Glomerular visceral epithelial cell (primary cell): ENCODE data around the gene THTPA.

ENCODE experiments used
- DNase-seq: peaks from one replicate; pipeline ENCODE4 v3.0.0-alpha.2; 2016; ENCODE audit errors: extremely low spot score

Gene THTPA

GRCh38 chr14:23567186-23568020 lies 11.3 kb downstream of the THTPA start, which contains the start of gene AP1G2:
Gene AP1G2 (minus strand): TSS chr14:23567791. CDS start chr14:23567314, 477 bp downstream.
- DNase-seq = peak; percentile 87

- DNase-seq = no peak
Measured at GRCh38 chr14:23568021-23568599, 12.0 kb downstream of the THTPA start.

GRCh38 chr14:23568600-23569331 lies 12.7 kb downstream of the THTPA start:
- peak; percentile 35 for DNase-seq

DNA sequence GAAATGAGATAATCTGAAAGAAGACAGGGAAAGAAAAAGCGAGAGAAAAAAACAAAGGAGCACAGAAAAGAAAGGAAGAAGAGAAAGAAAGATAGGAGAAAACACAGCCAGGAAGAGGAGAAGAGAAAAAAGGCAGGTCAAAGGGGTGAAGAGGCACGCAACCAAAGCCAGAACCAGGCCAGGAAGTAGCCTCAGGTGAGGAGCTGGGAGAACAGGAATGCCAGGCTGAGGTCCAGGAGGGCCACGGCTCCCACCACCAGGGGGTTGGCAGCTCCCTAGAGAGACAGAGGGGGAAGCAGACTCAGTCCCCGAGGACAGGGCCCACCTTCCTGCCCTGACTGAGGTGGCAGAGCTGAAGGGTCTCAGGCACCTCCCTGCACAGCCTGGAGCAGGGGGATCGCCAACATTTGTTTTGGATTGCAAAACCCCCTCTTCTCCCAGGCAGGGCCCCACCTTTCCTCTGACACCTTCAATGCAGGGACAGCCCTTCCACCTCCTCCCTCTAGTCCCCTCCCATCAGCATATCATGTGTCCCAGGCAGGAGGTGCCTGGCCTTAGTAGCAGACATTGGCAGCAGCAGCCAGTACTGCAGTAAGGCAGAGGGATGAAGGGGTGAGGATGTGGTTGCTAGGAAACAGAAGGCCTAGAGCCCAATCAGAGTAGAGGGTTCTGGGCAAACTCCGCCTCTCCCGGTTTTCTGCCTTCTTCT lies 13.5 kb downstream of the THTPA start:
- DNase-seq = no peak

DNA sequence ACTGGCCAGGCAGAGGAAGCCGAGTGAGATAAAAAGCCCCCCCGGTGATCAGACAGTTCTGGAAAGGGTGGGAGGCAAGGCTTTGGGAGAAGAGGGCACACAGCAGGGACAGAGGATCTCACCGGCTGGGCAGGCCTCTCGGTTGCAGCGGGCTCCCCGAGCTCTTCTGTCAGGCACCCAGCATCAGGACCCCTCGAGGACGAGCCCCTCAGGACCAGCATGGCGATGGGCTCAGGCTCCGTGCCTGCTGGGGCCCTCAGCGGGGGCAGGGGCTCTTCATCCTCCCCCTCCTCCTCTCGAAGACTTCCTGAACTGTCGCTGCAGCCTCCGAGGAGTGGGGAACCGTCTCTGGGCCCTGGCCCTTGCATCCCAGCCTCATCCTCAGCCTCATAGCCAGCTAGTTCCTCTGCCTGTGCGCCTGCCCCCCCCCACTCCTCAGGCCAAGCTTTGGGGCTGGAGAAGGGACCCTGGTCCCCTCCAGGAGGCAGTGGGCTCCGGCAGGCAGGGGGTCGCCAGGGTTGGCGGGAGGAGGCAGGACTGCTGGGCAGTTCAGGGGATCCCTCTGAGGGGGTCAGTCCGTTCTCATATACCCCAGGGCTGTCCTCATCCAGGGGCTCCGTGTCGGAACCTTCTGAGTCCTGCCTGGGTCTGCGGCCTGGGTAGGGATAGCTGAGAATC lies 14.9 kb downstream of the THTPA start:
- no peak for DNase-seq

DNA sequence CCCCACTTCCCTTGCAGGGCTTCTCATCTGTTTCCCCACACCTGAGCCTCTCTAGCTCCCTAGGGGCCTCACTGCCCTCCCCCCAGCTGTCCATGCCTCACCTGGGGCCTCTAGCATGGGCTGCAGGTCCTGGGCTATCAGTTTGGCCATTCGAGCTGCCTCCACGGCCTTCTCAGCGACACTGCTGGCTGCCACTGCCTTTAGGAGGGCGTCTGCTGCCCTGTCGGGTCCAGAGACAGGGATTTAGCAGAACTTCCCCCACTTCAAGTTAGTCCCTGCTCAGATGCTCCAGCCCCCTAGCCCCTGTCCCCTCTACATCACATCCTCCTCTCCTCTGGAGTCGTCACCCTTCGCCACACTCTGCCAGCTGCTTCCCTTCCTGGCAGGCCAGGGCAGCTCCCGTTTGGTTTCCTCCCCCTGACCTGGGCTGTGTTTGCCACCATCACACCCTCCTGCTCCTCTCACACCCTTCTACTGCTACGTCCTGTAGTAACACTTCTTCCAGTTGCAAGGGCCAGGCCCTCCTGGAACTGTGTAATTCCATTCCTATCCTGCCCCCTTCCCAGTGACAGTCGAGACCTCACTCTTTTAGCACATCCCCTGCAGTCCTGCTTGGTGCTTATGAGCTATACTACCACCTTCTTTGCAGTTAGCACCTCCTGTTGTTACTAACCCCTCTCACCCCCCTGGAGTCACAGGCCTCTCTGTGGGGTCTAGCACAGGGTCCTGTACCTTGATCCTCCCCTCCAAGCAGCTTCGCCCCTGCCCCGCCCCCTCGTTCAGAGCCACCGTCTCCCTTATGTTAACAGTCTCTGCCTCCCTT lies 15.8 kb downstream of the THTPA start:
- DNase-seq = no peak

DNA sequence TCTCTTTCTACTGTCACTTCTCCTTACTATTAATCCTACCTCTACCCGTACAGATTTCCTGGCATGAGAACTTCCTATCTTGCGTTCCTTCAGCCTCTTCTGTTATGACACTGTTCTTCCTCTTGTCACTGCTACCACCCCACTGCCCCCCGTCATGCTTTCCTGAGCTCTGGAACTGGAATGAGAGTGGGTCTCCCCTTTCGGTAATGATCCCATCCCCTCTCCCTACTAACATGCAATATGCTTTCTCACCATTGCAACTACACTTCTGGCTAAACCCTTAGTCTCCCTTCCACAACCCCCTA lies 16.4 kb downstream of the THTPA start:
- DNase-seq = no peak

GRCh38 chr14:23572836-23573235 lies 16.8 kb downstream of the THTPA start:
- no peak for DNase-seq

GRCh38 chr14:23573384-23574015 lies 17.4 kb downstream of the THTPA start:
- DNase-seq = no peak

DNA sequence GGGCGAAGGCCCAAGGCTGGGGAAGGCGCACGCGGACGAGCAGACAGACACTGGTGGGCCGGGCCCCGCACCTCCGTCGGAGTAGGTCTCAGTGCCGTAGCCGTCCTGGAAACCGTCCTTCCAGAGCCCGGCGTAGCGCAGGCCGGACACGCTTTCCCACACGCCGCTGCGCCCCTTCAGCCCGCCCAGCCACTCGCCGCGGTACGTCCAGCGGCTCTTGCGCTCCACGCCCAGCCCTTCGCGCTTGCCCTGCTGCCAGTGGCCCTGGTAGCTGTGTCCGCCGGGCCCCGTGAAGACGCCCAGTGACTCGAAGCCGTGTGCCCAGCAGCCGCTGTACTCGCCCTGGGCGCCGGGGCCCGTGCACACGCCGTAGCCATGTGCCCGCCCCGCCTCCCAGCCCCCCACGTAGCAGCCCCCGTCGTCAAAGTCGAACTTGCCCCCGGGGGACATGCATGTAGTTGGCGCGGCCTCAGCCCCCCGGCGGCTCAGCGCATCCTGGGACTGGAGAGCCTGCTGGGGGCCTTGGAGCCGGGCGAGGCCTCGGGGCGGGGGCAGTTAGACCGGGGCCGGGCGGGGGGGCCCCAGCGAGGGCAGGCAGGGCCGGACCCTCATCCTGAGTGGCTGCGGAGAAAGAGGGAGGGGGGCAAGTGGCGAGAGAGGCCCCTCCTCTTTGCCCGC lies 21.1 kb downstream of the THTPA start:
- no peak for DNase-seq

DNA sequence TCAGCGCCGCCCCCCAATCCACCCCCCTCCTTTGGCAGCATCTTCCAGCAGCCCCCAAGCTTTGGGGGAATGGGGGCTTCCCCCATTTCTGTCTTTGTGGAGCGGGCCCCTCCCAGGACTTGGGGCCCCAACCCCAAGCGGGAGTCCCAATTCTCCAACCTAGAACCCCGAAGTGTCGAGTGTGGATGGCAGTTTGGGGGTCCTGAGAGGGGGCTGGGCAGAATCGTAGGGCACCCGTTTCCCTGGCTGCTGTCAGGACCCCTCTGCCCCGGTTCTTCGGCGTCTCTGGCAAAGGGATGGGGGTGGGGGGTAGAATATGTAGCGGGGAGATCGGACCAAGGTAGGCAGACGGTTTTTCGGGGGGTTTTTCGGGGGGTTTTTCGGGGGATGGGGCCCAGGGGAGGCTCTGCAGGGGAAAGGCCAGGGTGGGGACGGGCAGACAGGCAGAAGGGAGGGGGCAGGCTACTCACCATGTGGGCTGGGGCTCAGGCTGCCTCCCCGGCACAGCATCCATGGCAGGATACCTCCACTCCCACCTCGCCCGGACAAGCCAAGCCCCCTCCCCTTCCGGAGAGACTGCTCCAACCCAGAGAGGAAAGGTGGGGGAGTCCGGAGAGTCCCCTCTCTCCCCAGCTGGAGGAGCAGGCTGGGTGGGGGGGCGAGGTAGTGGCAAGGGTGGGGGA lies 21.8 kb downstream of the THTPA start:
- DNase-seq = no peak

DNA sequence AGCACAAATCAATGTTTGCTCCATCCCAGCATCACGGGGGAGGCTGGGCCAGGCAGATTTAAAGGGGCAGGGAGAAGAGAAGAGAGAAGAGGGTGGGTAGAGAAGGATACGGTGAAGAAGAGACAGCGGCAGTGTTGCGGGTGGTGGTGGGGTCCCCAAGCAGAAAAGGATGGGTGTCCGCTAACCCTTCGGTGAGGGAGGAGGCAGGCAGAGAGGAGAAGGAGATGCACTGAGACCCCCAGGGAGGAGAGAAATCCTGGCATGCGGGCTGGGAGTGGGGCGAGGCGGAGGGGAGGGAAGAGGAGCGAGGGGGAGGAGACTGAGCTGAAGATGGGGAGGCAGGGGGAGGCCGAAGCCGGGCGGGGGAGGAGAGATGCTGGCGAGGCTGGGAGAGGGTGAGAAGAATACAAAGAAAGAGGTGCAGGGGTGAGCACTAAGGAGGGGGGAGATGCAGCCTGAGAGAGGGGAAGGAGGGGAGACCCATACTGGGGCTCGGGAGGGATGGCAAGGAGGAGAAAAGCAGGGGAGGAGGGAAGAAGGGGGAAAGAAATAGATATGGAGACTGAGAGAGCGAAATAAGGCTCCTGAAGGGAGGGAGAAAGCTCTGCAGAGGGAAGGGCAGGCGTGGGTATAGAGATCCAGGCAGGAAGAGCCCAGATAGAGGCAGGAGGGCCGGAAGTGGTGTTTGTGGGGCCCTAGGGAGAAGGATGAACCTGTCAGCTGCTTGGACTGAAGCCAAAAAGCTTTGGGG lies 22.7 kb downstream of the THTPA start, which contains the start of gene JPH4:
TSS of gene JPH4 (minus strand) at position 231 of the 751 bp plus-strand sequence. CDS start 1,337 bp downstream, outside the sequence.
- DNase-seq = peak; percentile 31

DNA sequence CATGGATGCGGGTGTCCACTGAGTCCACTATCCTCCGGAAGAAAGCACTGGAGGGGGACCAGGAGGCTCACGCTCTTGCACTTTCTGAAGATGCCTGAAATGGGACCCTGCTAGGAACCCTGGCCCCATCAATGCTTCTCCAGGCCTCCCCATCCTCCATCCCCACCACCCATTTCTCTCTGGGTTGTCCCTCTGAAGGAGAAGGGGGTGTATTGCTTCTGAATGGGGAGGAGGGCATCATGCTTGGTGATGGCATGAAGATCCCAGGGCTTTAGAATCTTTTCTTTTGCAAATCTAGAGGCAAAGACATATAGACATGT lies 23.2 kb downstream of the THTPA start:
- no peak for DNase-seq

GRCh38 chr14:23579739-23580138 lies 23.7 kb downstream of the THTPA start:
- DNase-seq = no peak

DNA sequence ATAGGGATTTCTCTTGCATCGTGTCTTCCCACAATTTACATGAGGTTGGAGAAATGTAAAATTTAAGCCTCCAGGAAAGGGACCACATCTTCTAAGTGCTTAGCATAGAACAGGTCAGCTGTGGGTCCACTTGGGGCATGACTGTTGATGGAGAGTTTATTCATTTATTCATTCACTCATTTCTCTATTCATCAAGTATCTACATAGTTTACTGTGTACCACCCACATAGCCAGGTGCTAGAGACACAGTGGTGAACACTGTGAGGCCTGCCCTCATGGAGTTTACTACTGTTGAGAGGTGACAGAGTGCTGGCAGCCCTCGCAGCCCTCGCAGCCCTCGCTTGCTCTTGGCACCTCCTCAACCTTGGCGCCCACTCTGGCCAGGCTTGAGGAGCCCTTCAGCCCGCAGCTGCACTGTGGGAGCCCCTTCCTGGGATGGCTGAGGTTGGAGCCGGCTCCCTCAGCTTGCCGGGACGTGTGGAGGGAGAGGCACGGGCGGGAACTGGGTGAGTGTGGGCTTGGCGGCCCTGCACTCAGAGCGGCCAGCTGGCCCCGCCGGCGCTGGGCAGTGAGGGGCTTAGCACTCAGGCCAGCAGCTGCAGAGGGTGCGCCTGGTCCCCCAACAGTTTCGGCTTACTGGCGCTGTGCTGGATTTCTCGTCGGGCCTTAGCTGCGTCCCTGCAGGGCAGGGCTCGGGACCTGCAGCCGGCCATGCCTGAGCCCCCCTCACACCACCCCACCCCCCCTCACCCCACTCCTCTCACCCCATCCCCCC lies 24.3 kb downstream of the THTPA start:
- DNase-seq = no peak

GRCh38 chr14:23580948-23581281 lies 24.8 kb downstream of the THTPA start:
- no peak for DNase-seq

GRCh38 chr14:23582906-23583760 lies 27.1 kb downstream of the THTPA start:
- DNase-seq = no peak
